ENCODE data around the gene MPRIP. TPM values are rescaled to one million over a fixed set of nuclear protein-coding genes. Genes with fewer than 3 reads are reported as not detected.

The MPRIP gene
- polyA plus RNA-seq, 1 donor from 2014 or later, result 47.3 TPM

DNA sequence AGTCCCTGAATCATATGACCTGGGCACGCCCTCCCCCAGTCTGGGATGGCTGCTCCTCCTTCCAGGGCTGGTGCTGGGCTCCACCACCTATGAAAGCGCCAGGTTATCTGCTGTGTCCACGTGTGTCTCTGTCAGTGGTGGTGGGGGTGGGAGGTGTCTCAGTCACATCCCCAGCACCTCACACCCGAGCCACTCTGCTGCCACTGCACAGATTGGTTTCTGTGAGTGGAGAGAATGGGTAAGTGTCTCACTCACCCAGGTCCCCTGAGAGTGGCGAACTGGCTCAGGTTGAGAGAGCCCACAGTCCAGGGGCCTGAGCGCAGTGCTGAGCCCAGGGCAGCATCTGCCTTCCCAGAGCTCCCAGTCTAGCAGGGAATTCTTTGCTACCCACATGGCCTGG is 84.9 kb downstream of the MPRIP start:
- no peak for TF ChIP-seq EZH2 (IDR thresholded peaks at IDR 0.05; ENCODE audit: borderline replicate concordance, insufficient read depth, low read length, poor library complexity, severe bottlenecking)
- TF ChIP-seq, protein P1, sequence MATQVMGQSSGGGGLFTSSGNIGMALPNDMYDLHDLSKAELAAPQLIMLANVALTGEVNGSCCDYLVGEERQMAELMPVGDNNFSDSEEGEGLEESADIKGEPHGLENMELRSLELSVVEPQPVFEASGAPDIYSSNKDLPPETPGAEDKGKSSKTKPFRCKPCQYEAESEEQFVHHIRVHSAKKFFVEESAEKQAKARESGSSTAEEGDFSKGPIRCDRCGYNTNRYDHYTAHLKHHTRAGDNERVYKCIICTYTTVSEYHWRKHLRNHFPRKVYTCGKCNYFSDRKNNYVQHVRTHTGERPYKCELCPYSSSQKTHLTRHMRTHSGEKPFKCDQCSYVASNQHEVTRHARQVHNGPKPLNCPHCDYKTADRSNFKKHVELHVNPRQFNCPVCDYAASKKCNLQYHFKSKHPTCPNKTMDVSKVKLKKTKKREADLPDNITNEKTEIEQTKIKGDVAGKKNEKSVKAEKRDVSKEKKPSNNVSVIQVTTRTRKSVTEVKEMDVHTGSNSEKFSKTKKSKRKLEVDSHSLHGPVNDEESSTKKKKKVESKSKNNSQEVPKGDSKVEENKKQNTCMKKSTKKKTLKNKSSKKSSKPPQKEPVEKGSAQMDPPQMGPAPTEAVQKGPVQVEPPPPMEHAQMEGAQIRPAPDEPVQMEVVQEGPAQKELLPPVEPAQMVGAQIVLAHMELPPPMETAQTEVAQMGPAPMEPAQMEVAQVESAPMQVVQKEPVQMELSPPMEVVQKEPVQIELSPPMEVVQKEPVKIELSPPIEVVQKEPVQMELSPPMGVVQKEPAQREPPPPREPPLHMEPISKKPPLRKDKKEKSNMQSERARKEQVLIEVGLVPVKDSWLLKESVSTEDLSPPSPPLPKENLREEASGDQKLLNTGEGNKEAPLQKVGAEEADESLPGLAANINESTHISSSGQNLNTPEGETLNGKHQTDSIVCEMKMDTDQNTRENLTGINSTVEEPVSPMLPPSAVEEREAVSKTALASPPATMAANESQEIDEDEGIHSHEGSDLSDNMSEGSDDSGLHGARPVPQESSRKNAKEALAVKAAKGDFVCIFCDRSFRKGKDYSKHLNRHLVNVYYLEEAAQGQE (IDR thresholded peaks at IDR 0.05; ENCODE audit: borderline replicate concordance), result no peak
- no peak for TF ChIP-seq POLR2AphosphoS5 (IDR thresholded peaks at IDR 0.05)
- no peak for TF ChIP-seq EP300 (conservative IDR thresholded peaks at IDR 0.05; ENCODE audit: poor library complexity, severe bottlenecking)
- no peak for TF ChIP-seq SMC3 (conservative IDR thresholded peaks at IDR 0.05; ENCODE audit: poor library complexity)
- no peak for TF ChIP-seq RAD21 (conservative IDR thresholded peaks at IDR 0.05)
- no peak for TF ChIP-seq MXI1 (conservative IDR thresholded peaks at IDR 0.05; ENCODE audit: poor library complexity, severe bottlenecking)
- TF ChIP-seq, protein P2, sequence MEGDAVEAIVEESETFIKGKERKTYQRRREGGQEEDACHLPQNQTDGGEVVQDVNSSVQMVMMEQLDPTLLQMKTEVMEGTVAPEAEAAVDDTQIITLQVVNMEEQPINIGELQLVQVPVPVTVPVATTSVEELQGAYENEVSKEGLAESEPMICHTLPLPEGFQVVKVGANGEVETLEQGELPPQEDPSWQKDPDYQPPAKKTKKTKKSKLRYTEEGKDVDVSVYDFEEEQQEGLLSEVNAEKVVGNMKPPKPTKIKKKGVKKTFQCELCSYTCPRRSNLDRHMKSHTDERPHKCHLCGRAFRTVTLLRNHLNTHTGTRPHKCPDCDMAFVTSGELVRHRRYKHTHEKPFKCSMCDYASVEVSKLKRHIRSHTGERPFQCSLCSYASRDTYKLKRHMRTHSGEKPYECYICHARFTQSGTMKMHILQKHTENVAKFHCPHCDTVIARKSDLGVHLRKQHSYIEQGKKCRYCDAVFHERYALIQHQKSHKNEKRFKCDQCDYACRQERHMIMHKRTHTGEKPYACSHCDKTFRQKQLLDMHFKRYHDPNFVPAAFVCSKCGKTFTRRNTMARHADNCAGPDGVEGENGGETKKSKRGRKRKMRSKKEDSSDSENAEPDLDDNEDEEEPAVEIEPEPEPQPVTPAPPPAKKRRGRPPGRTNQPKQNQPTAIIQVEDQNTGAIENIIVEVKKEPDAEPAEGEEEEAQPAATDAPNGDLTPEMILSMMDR (IDR thresholded peaks at IDR 0.05; ENCODE audit: poor library complexity, severe bottlenecking), result no peak
- no peak for TF ChIP-seq TAF1 (IDR thresholded peaks at IDR 0.05; ENCODE audit: low read depth)
- no peaks in the 10 kb centered on the region for H3K9me2 ChIP-seq (ENCODE audit: insufficient read depth, low read length)
- no peaks in the 10 kb centered on the region for H3K27me3 ChIP-seq (ENCODE audit: insufficient read depth, low read depth, low read length)
- H3K79me2 ChIP-seq (replicated peaks; ENCODE audit: insufficient read depth, low read length), result peaks cover 14% of the 10 kb centered on the region
- H3K9me3 ChIP-seq (ENCODE audit: low read length), result no peaks in the 10 kb centered on the region
- no peaks in the 10 kb centered on the region for H3F3A ChIP-seq (ENCODE audit: insufficient read depth, low read length, poor library complexity, severe bottlenecking)
- no peak overlapping the region for H3K4me3 ChIP-seq (ENCODE audit: low read length)
- no peak overlapping the region for H3K9ac ChIP-seq (ENCODE audit: low read length)
- no peaks in the 10 kb centered on the region for H4K20me1 ChIP-seq (ENCODE audit: insufficient read depth)
- no peak overlapping the region for H2AFZ ChIP-seq (ENCODE audit: low read depth, low read length)
- H3K4me2 ChIP-seq (ENCODE audit: low read length), result no peak overlapping the region
- H3K27ac ChIP-seq (ENCODE audit: low read length), result no peak overlapping the region
- no peaks in the 10 kb centered on the region for H3K36me3 ChIP-seq (ENCODE audit: insufficient read depth, low read length)

DNA sequence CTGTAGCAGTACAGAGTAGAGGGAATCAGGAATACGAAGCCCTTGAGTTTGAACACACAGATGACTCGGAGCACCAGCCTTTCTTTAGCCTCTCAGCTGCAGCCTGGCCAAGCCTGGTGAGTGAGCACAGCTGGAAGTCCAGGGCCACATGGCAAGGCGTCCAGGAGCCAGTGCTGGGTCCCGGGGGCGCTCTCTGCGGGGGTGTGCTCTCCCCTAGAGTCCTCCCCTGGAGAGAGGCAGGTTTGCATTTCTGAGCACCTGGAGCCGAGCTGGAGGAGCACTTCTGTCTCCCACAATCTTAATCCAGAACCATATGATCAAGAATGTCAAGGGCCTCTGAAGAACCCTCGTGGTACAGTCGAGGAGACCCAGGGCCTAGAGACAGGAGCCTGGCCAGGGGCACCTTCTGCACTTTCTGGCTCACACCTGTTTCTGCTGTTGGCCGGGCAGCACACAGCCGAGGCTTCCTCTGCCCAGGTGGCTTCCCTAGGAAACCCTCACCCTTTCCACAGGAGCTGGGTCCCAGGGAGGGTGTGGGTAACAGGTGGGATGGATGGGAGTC is 85.6 kb downstream of the MPRIP start:
- no peak overlapping the region for H3K4me3 ChIP-seq (ENCODE audit: low read length)
- no peaks in the 10 kb centered on the region for H3K36me3 ChIP-seq (ENCODE audit: insufficient read depth, low read length)
- TF ChIP-seq MXI1 (conservative IDR thresholded peaks at IDR 0.05; ENCODE audit: poor library complexity, severe bottlenecking) (no peak), TAF1 (IDR thresholded peaks at IDR 0.05; ENCODE audit: low read depth) (no peak), SMC3 (conservative IDR thresholded peaks at IDR 0.05; ENCODE audit: poor library complexity) (no peak)
- TF ChIP-seq, protein P2 (IDR thresholded peaks at IDR 0.05; ENCODE audit: poor library complexity, severe bottlenecking), result no peak
- H3K9me2 ChIP-seq (ENCODE audit: insufficient read depth, low read length), result no peaks in the 10 kb centered on the region
- no peak overlapping the region for H3K9ac ChIP-seq (ENCODE audit: low read length)
- H3F3A ChIP-seq (ENCODE audit: insufficient read depth, low read length, poor library complexity, severe bottlenecking), result no peaks in the 10 kb centered on the region
- H3K27ac ChIP-seq (ENCODE audit: low read length), result no peak overlapping the region
- peaks cover 14% of the 10 kb centered on the region for H3K79me2 ChIP-seq (replicated peaks; ENCODE audit: insufficient read depth, low read length)
- H4K20me1 ChIP-seq (ENCODE audit: insufficient read depth), result no peaks in the 10 kb centered on the region
- no peaks in the 10 kb centered on the region for H3K27me3 ChIP-seq (ENCODE audit: insufficient read depth, low read depth, low read length)
- no peaks in the 10 kb centered on the region for H3K9me3 ChIP-seq (ENCODE audit: low read length)
- H2AFZ ChIP-seq (ENCODE audit: low read depth, low read length), result no peak overlapping the region
- no peak overlapping the region for H3K4me2 ChIP-seq (ENCODE audit: low read length)
